Stromal cell of bone marrow (primary cell): ENCODE measurements around the gene MGAT3.

Source experiments
- DNase-seq: peaks from one replicate; pipeline ENCODE4 v3.0.0-alpha.2; 2012; ENCODE audit warnings: low read depth

Gene MGAT3

GRCh38 chr22:39452740-39453040 lies 4.1 kb upstream of the MGAT3 start:
- no peak for DNase-seq

- no peak for DNase-seq
Observed at GRCh38 chr22:39453765-39454378, 2.9 kb upstream of the MGAT3 start.

- no peak for DNase-seq
Observed at GRCh38 chr22:39454385-39454871, 2.4 kb upstream of the MGAT3 start.

DNA sequence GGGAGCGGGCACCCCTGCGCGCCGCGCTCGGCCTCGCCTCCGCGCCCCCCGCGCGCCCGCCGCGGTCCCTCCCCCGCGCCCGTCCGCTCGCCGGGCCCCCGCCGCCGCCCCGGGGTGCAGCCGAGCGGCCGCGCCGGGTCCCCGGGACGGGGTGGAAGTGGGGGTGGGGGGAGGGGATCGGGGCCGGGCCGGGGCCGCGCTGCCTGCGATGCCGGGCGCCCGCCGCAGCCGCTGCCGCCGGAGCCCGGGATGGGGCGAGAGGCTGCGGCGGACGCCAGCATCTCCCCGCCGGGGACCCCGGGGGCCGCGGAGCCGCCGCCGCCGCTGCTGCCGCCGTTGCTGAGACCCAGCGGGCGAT lies 365 bp downstream of the MGAT3 start:
- DNase-seq, result no peak

DNA sequence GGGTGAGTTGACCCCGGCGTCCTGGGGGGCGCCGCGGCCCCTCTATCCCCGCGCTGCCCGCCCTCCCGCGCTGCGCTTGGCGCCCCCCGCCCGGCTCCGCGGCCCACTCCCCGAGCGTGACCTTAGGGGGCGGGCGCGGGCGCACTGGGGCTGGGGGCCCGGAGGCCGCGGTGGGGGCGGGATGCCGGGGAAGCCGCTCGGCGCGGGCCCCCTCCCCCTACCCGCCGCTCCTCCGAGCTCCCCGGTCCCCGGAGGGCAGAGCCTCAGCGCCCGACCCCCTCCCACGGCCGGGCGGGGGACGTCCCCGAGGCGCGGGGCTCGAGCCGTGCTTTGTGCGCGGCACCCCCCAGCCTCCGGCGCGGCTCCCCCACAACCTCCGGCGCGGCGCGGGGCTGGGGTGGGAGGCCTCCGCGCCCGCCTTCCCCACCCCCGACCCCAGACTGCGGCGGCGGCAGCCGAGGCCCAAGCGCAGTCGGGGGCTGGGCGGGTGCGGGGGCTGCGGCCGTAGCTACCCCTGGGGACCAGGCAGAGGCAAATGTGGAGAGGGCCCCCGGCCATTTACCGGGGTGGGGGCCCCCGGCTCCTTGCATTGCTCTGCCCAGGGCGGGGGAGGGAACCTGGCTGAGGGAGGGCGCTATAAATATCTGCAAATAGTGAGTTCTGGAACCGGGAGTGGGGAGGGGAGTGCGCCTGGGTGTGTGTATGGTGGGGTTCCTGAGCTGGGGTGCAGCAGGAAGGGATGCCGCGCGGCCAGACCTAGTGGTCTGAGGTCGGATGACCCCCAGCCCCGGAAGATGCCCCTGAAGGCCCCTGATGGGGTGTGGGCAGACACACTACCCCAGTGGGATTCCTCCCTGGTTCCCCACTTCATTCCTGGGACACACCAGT lies 988 bp downstream of the MGAT3 start:
- DNase-seq, result no peak

GRCh38 chr22:39458444-39459083 lies 1.8 kb downstream of the MGAT3 start:
- DNase-seq, result no peak

GRCh38 chr22:39459681-39460080 lies 2.9 kb downstream of the MGAT3 start:
- DNase-seq, result no peak

- DNase-seq, result no peak
Observed at GRCh38 chr22:39462443-39463221, 5.8 kb downstream of the MGAT3 start.

GRCh38 chr22:39463277-39463676 lies 6.5 kb downstream of the MGAT3 start:
- no peak for DNase-seq

- DNase-seq, result no peak
Observed at GRCh38 chr22:39463931-39464390, 7.1 kb downstream of the MGAT3 start.

DNA sequence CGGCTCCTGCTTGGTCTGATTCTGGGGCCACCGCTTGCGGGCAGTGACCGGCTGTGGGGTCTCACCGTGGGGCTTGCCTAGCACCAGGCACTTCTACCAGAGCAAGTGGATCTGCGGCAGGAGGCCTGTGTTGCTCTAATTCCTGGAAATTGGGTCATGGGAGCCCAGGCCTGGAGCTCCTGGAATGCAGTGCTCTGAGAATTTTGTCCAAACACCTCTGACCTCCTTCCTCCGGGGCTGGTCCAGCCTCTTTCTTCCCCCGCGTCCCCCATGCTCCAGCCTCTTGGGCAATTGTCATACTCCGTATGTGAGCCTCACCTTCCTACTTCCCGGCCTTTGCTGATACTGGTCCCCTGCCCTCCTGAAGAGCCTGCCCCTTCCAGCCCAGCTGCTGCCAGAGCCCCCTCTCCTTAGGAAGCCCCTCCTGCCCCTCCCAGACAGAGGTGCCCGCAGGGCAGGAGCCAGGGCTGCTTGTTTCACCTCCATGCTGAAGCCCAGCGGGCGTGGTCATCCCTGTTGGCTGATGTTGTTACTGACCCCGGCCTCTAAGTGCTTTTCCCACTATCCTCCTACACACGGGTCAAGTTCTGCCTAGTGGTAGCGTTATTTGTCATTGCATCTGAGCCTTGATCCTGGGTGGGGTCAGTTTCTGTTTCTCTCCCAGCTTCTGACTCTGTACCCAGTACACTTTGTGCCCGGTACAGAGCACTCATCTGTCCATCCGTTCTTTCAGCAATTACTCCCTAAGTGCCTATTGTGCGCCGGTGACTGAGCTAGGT lies 9.6 kb downstream of the MGAT3 start:
- DNase-seq, result no peak

- DNase-seq, result no peak
Observed at GRCh38 chr22:39467390-39467895, 10.6 kb downstream of the MGAT3 start.

- DNase-seq, result no peak
Observed at GRCh38 chr22:39468487-39469325, 11.9 kb downstream of the MGAT3 start.

GRCh38 chr22:39469326-39469680 lies 12.5 kb downstream of the MGAT3 start:
- DNase-seq, result no peak

DNA sequence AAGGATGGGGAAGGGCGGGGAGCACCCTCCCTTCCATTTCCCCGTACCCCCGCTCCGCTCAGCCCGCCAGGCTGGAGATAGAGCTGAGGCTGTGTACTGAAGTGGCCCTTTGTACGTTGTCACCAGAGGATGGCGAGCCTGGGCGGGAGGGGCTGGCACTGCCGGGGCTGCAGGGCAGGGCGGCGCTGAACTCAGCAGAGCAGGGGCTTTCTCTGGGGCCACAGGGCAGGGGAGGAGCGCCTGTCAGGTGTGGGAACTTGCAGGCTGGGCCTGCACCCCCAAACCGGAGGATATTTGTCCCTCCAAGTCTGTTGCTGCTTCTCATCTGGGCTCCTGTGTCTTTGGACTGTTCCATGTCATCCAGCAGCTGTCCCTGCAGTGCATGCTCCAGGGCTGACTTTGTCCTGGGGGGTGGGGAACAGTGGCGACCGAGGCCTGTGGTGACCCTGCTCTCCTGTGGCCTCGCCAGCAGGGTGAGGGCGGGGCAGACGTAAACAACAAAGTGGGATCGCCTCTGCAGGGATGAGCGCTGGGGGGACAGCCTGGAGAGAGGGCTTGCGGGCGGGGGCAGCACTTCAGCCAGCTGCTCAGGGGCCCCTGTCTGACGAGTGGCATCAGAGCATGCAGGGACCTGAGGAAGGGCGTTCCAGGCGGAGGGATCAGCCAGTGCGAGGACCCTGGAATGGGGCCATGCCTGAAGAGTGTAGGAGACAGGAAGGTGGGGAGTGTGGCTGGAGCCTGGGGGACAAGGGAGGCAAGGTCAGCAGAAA lies 13.1 kb downstream of the MGAT3 start:
- DNase-seq, result no peak

- no peak for DNase-seq
Observed at GRCh38 chr22:39470451-39471291, 13.9 kb downstream of the MGAT3 start.

DNA sequence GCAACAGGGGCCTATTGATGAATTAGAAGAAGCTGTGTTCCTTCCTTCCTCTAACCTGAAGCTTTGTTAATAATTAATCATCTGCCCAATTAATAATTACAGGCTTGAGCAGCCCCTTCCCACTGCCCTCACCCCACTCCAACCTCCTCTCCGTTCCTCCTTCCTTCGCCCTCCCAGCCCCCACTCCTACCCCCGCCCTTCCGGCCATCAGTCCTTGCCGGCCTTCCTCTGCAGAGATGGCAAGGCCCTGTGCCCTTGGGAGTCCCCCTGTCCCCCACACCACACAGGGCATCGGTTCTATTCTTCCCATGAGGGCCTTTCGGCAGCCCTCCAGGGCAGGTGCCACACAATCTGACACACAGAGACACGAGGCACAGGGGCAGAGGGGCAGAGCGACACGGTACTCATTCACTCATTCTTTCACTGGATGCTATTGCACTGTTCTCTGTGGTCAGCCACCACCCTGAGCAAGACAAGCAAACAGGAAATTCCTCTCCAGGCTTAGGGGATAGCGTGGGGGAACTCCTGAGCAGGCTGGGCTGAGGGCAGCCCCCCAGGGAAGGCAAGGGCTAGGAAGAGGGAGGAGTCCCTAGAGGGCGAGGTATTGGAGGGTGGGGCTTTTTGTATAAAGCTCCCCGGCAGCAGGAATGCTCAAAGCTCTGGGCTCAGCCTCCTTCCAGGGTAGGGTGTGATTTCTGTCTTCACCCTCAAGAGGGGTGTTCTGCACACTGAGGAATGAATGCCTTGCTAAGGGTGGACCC lies 14.7 kb downstream of the MGAT3 start:
- DNase-seq, result no peak
